EH (cell line): Measurements from ENCODE around the gene TNS3.
"Not testable (repeated sequence)": the region's sequence is repeated elsewhere in the genome, so short reads cannot be mapped to it uniquely, and the experiment has no call there.

Source experiments
- DNase-seq: peaks from one replicate; pipeline ENCODE4 v3.0.0-alpha.2; 2015; ENCODE audit warnings: low read depth

The TNS3 gene

GRCh38 chr7:47561715-47562446, 20.0 kb downstream of the TNS3 start:
- DNase-seq, result no peak

- no peak for DNase-seq
These were observed 22.3 kb downstream of the TNS3 start for GRCh38 chr7:47559306-47560220.

- DNase-seq, result peak; percentile 87
These were observed 23.9 kb downstream of the TNS3 start for GRCh38 chr7:47557694-47558670.

- no peak for DNase-seq
These were observed 24.6 kb downstream of the TNS3 start for GRCh38 chr7:47557317-47557693.

GRCh38 chr7:47556511-47557180, 25.3 kb downstream of the TNS3 start:
- peak; percentile 58 for DNase-seq

- DNase-seq, result peak; percentile 73
These were observed 28.6 kb downstream of the TNS3 start for GRCh38 chr7:47553309-47553708.

- DNase-seq, result peak; percentile 79
These were observed 29.3 kb downstream of the TNS3 start for GRCh38 chr7:47552621-47553020.

GRCh38 chr7:47551668-47552440, 30.1 kb downstream of the TNS3 start:
- no peak for DNase-seq

GRCh38 chr7:47550788-47551470, 31.0 kb downstream of the TNS3 start:
- no peak for DNase-seq

GRCh38 chr7:47549916-47550315, 32.0 kb downstream of the TNS3 start:
- DNase-seq, result no peak

GRCh38 chr7:47549397-47549796, 32.5 kb downstream of the TNS3 start:
- DNase-seq, result no peak

- no peak for DNase-seq
These were observed 33.4 kb downstream of the TNS3 start for GRCh38 chr7:47548546-47548945.

GRCh38 chr7:47546733-47547494, 35.0 kb downstream of the TNS3 start:
- DNase-seq, result no peak

GRCh38 chr7:47546171-47546570, 35.7 kb downstream of the TNS3 start:
- no peak for DNase-seq

- DNase-seq, result no peak
These were observed 37.5 kb downstream of the TNS3 start for GRCh38 chr7:47544416-47544815.

- DNase-seq, result no peak
These were observed 38.2 kb downstream of the TNS3 start for GRCh38 chr7:47543714-47544113.

- DNase-seq, result no peak
These were observed 38.9 kb downstream of the TNS3 start for GRCh38 chr7:47543056-47543455.

- DNase-seq, result no peak
These were observed 39.9 kb downstream of the TNS3 start for GRCh38 chr7:47542051-47542450.

GRCh38 chr7:47541485-47541884, 40.4 kb downstream of the TNS3 start:
- DNase-seq, result not testable (repeated sequence)
